GM12874 (cell line): Measurements from ENCODE around the gene ATP1B1.

Experiments
- CTCF ChIP-seq: IDR thresholded peaks from 2 replicates; pipeline ENCODE4 v1.5.1; 2011; ENCODE audit warnings: low read depth, mild to moderate bottlenecking, control low read depth, low read length, moderate library complexity; ENCODE audit not compliant: insufficient read depth

Gene ATP1B1

DNA sequence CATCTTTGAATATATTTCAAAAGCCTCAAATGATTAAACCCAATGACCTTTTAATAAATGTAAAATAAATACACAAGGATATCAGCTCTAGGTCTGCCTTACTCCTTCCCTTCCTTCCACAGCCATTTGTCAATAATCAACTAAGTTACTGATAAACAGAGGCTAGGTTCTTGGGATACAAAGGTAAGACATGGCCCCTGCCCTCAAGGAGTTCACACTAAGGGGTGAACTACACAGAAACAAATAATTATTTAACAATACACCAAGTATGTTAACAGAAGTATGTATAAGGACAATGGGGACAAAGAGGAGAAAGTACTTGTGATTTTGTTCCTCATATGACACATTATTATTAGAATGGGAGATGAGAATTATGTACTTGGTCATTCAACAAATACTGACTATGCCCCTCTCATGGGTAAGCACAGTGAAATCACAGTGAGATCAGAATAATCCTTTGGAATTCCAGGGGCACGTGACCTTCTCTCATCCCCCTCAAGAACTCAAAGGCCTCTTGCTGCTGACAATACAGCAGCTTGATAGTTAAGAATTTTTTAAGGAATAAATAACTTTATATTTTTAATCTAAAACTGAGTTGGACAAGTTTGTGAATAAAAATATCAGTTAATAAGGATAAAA lies 40.2 kb downstream of the ATP1B1 start:
- no peak for TF ChIP-seq CTCF

GRCh38 chr1:169148472-169149252 lies 42.2 kb downstream of the ATP1B1 start:
- no peak for TF ChIP-seq CTCF

DNA sequence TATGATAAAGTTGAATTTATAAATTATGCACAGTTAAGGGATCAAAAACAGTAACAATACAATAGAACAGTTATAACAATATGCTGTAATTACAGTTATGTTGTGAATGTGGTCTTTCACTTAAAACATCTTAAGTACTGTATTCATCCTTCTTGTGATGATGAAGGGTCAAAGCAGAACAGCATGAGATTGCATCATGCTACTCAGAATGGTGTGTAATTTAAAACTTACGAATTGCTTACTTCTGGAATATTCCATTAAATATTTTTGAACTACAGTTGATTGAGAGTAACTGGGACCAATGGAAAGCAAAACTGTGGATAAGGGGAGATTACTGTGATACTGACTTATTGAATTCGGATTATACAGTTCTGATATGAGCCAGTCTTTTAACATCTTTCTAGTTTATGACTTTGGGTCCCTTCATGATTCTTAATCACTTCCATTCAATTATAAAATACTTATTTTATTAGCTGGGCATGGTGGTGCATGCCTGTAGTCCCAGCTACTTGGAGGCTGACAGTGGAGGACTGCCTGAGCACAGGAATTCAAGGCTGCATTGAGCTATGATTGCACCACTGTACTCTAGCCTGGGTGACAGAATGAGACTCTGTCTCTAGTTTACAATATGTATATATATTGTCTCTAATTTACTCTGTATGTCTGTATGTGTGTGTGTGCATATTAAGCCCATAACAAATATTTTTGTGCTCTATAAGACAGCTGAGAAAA lies 43.2 kb downstream of the ATP1B1 start:
- TF ChIP-seq CTCF = no peak

DNA sequence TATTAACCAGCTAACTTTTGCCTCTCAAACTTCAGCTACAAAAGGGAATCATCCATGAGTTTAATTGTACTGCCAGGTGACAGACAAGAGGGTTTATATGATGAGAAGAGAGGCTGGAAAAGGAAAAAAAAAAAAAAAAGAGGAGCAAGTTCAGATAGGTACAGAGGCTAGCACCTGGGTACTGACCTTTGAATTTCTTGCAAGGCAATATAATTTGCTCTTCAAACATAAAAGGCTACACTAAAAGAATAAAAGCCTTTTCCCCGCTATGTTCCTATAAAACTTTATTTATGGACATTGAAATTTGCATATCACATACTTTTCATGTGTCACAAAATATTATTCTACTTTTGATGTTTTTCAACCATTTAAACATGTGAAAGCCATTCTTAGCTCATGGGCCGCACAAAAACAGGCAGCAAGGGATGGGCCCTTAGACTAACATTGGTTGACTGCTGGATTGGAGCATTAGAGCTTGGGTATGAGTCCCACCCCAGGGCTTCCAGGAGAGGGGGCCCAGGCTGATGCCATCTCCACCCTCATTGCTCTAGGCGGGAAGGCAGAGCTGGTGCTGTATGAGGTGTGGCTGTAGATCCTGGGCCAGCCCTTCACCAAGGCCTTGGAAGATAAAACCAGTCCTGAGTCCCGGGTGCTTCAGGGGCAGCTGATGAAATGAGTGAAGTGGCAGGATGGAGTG lies 44.3 kb downstream of the ATP1B1 start:
- TF ChIP-seq CTCF = no peak

DNA sequence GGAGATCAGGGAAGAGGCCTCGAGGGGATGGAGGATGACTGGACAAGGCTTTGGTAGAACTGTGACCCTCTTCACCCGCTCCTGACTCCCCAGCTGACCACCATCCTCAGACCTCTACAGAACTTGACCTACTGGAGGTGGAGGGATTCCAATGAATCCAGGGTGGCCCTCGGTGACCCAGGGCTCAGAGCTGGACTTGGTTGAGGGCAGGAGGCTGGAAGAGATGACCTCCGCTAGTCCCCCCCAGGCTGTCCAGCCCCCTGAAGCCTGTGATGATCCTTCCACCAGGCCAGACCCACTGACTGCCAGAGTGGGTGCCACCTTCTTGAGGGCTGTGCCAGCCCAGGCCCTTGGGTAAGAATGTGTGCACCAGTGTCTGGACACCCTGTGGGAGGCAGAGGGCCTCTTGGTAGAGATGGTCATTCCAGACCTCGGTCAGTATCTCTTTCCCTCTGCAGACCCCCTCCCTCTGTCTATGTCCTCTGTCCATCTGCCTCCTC lies 44.9 kb downstream of the ATP1B1 start:
- TF ChIP-seq CTCF = no peak

DNA sequence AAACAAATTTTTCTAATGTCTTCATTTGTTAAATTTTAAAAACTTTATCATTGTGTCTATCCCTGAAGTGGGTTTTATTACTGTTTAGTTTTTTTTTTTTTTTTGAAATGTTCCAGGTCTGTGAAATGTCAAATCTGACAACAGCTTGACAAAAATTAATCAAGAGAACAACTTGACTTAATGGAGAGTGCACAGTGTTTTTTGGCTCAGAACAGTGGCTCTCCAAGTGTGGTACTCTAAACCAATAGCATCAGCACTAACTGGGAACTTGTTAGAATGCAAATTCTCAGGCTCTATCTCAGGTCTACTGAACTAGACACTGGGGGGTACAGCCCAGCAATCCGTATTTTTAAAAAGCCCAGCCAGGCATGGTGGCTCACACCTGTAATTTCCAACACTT lies 49.2 kb downstream of the ATP1B1 start:
- TF ChIP-seq CTCF = no peak

GRCh38 chr1:169156580-169156979 lies 50.1 kb downstream of the ATP1B1 start:
- no peak for TF ChIP-seq CTCF
